Ishikawa (cell line): ENCODE results near the gene HERC2.

Source experiments
- CEBPB ChIP-seq: IDR thresholded peaks from 2 replicates; pipeline ENCODE4 v1.6.1; 2012
- CREB1 ChIP-seq: IDR thresholded peaks from 2 replicates; pipeline ENCODE4 v1.6.1; 2012; ENCODE audit warnings: low read depth
- EGR1 ChIP-seq: IDR thresholded peaks from 2 replicates; pipeline ENCODE4 v1.6.1; 2012
- EP300 ChIP-seq: IDR thresholded peaks from 2 replicates; pipeline ENCODE4 v1.6.1; 2012; ENCODE audit warnings: borderline replicate concordance
- FOXM1 ChIP-seq: IDR thresholded peaks from 2 replicates; pipeline ENCODE4 v1.6.1; 2012; ENCODE audit warnings: low read depth, borderline replicate concordance
- MAX ChIP-seq: IDR thresholded peaks from 2 replicates; pipeline ENCODE4 v1.6.1; 2012
- NFIC ChIP-seq: IDR thresholded peaks from 2 replicates; pipeline ENCODE4 v1.6.1; 2012
- RAD21 ChIP-seq: IDR thresholded peaks from 2 replicates; pipeline ENCODE4 v1.6.1; 2012; ENCODE audit warnings: low read depth
- REST ChIP-seq: IDR thresholded peaks from 2 replicates; pipeline ENCODE4 v1.6.1; 2012; ENCODE audit warnings: low read depth, mild to moderate bottlenecking
- TAF1 ChIP-seq: IDR thresholded peaks from 2 replicates; pipeline ENCODE4 v1.6.1; 2012; ENCODE audit warnings: low read depth, mild to moderate bottlenecking
- TCF12 ChIP-seq: IDR thresholded peaks from 2 replicates; pipeline ENCODE4 v1.6.1; 2012; ENCODE audit warnings: low read depth
- TEAD4 ChIP-seq: IDR thresholded peaks from 2 replicates; pipeline ENCODE4 v1.6.1; 2012
- USF1 ChIP-seq: IDR thresholded peaks from 2 replicates; pipeline ENCODE4 v1.6.1; 2012
- YY1 ChIP-seq: IDR thresholded peaks from 2 replicates; pipeline ENCODE4 v1.6.1; 2012; ENCODE audit warnings: low read depth
- ZBTB7A ChIP-seq: IDR thresholded peaks from 2 replicates; pipeline ENCODE4 v1.6.1; 2012; ENCODE audit warnings: low read depth

The HERC2 gene

GRCh38 chr15:28273873-28274610 lies 47.9 kb downstream of the HERC2 start:
- TF ChIP-seq TEAD4, result no peak
- TF ChIP-seq CEBPB, result no peak
- no peak for TF ChIP-seq RAD21
- TF ChIP-seq USF1, result no peak
- no peak for TF ChIP-seq REST

GRCh38 chr15:28273468-28273867 lies 48.5 kb downstream of the HERC2 start:
- no peak for TF ChIP-seq REST
- no peak for TF ChIP-seq CREB1
- no peak for TF ChIP-seq ZBTB7A
- TF ChIP-seq YY1, result no peak

- TF ChIP-seq ZBTB7A (no peak), NFIC (no peak), TCF12 (no peak), EGR1 (no peak), CEBPB (no peak), FOXM1 (no peak), CREB1 (no peak), EP300 (no peak), USF1 (no peak), MAX (no peak), REST (no peak)
Measured at GRCh38 chr15:28272587-28272986, 49.4 kb downstream of the HERC2 start.

- TF ChIP-seq FOXM1 (no peak), TCF12 (no peak), MAX (no peak), REST (no peak), CREB1 (no peak), USF1 (no peak), TEAD4 (no peak), TAF1 (no peak), EP300 (no peak), EGR1 (no peak)
Measured at GRCh38 chr15:28271697-28272260, 50.2 kb downstream of the HERC2 start.
